SU-DHL-6 (cell line): ENCODE measurements around the gene PDIA5.

Source experiments
- H2AFZ ChIP-seq: fragments of 200-600 bp; sonication (generic); 2 replicates; pipeline ENCODE4 v1.6.1; 2014; ENCODE audit warnings: low read depth, mild to moderate bottlenecking, moderate library complexity, mixed read lengths, antibody characterized with exemption, low read length; ENCODE audit not compliant: severe bottlenecking
- H3F3A ChIP-seq: fragments of 200-600 bp; shearing (Covaris generic); 2 replicates; pipeline ENCODE4 v1.6.0; 2016; ENCODE audit warnings: antibody characterized with exemption, mild to moderate bottlenecking; ENCODE audit not compliant: insufficient read depth
- H3K27ac ChIP-seq: fragments of 200-600 bp; sonication (generic); 2 replicates; pipeline ENCODE4 v1.5.1; 2016; ENCODE audit warnings: low read depth, mild to moderate bottlenecking, low read length, moderate library complexity, mixed read lengths
- H3K27me3 ChIP-seq: fragments of 200-600 bp; sonication (generic), shearing (Covaris generic); 2 replicates; pipeline ENCODE4 v1.6.0; 2014; ENCODE audit warnings: mild to moderate bottlenecking, low read length
- H3K36me3 ChIP-seq: fragments of 200-600 bp; sonication (generic); 2 replicates; pipeline ENCODE4 v1.6.1; 2014; ENCODE audit warnings: mild to moderate bottlenecking, low read length, mixed read lengths
- H3K4me2 ChIP-seq: fragments of 300-600, 200-600 bp; shearing (Covaris generic), sonication (generic); 2 replicates; pipeline ENCODE4 v1.6.0; 2014; ENCODE audit warnings: low read length, low read depth, mild to moderate bottlenecking; ENCODE audit not compliant: poor library complexity, severe bottlenecking
- H3K4me3 ChIP-seq: fragments of 200-600 bp; sonication (generic); 2 replicates; pipeline ENCODE4 v1.5.1; 2014; ENCODE audit warnings: antibody characterized with exemption, low read length, mild to moderate bottlenecking, mixed read lengths; ENCODE audit not compliant: insufficient read depth, poor library complexity, severe bottlenecking
- H3K79me2 ChIP-seq: fragments of 200-600 bp; sonication (generic); 2 replicates; pipeline ENCODE4 v1.6.1; 2014; ENCODE audit warnings: mild to moderate bottlenecking, low read length, moderate library complexity; ENCODE audit not compliant: insufficient read depth
- H3K9ac ChIP-seq: fragments of 200-600 bp; sonication (generic); 2 replicates; pipeline ENCODE4 v1.7.0; 2014; ENCODE audit warnings: mild to moderate bottlenecking, low read length
- H3K9me2 ChIP-seq: fragments of 200-600 bp; sonication (generic); replicated peaks from 2 replicates; pipeline ENCODE4 v1.6.1; 2014; ENCODE audit warnings: low read length; ENCODE audit not compliant: insufficient read depth
- H3K9me3 ChIP-seq: fragments of 200-600 bp; sonication (generic); 2 replicates; pipeline ENCODE4 v1.6.1; 2014; ENCODE audit warnings: low read length, mixed read lengths; ENCODE audit not compliant: insufficient read depth
- H4K20me1 ChIP-seq: fragments of 200-600 bp; sonication (generic); 2 replicates; pipeline ENCODE4 v1.6.1; 2014; ENCODE audit warnings: low read depth, mild to moderate bottlenecking, antibody characterized with exemption, low read length, moderate library complexity, mixed read lengths
- CTCF ChIP-seq: fragments of 200-600 bp; sonication (generic); IDR thresholded peaks from one replicate; pipeline ENCODE4 v1.5.1; 2017; ENCODE audit warnings: antibody characterized with exemption, mild to moderate bottlenecking, low read length, moderate library complexity; ENCODE audit not compliant: insufficient read depth, poor library complexity, severe bottlenecking
- EZH2phosphoT487 ChIP-seq: fragments of 200-600 bp; sonication (generic), shearing (Covaris generic); conservative IDR thresholded peaks from 2 replicates; pipeline ENCODE4 v1.6.1; 2018; ENCODE audit warnings: mild to moderate bottlenecking, antibody characterized with exemption, low read length, moderate library complexity, mixed read lengths

Gene PDIA5

GRCh38 chr3:123158899-123159390 lies 92.1 kb downstream of the PDIA5 start:
- Histone ChIP-seq H3K27ac (no peak overlapping the region), H3K27me3 (no peaks in the 10 kb centered on the region), H3K9me2 (no peaks in the 10 kb centered on the region), H3K9me3 (no peaks in the 10 kb centered on the region), H4K20me1 (no peaks in the 10 kb centered on the region), H2AFZ (no peak overlapping the region), H3K9ac (no peak overlapping the region), H3K36me3 (no peaks in the 10 kb centered on the region), H3K79me2 (no peaks in the 10 kb centered on the region), H3K4me2 (no peak overlapping the region), H3K4me3 (no peak overlapping the region), H3F3A (no peaks in the 10 kb centered on the region)
- TF ChIP-seq CTCF (no peak), EZH2phosphoT487 (no peak)

GRCh38 chr3:123159926-123160635 lies 93.3 kb downstream of the PDIA5 start:
- no peaks in the 10 kb centered on the region for H3K27me3 ChIP-seq
- 0 out of 2 replicates have a peak, but pooled peaks cover 2% of the 10 kb centered on the region for H3K36me3 ChIP-seq
- no peak for TF ChIP-seq CTCF
- TF ChIP-seq EZH2phosphoT487, result no peak
- H3F3A ChIP-seq, result no peaks in the 10 kb centered on the region
- H4K20me1 ChIP-seq, result no peaks in the 10 kb centered on the region
- H3K27ac ChIP-seq, result no peak overlapping the region
- no peak overlapping the region for H2AFZ ChIP-seq
- H3K9me3 ChIP-seq, result no peaks in the 10 kb centered on the region
- H3K4me2 ChIP-seq, result no peak overlapping the region
- H3K9ac ChIP-seq, result no peak overlapping the region
- no peaks in the 10 kb centered on the region for H3K79me2 ChIP-seq
- H3K9me2 ChIP-seq, result no peaks in the 10 kb centered on the region
- H3K4me3 ChIP-seq, result no peak overlapping the region

GRCh38 chr3:123161167-123161566 lies 94.3 kb downstream of the PDIA5 start:
- no peaks in the 10 kb centered on the region for H3K79me2 ChIP-seq
- H3K9me3 ChIP-seq, result no peaks in the 10 kb centered on the region
- H3K9ac ChIP-seq, result no peak overlapping the region
- no peak overlapping the region for H2AFZ ChIP-seq
- no peaks in the 10 kb centered on the region for H3K9me2 ChIP-seq
- no peak overlapping the region for H3K4me3 ChIP-seq
- H3F3A ChIP-seq, result no peaks in the 10 kb centered on the region
- TF ChIP-seq EZH2phosphoT487 (no peak), CTCF (no peak)
- no peak overlapping the region for H3K4me2 ChIP-seq
- H3K27me3 ChIP-seq, result no peaks in the 10 kb centered on the region
- 0 out of 2 replicates have a peak, but pooled peaks cover 3% of the 10 kb centered on the region for H3K36me3 ChIP-seq
- no peak overlapping the region for H3K27ac ChIP-seq
- H4K20me1 ChIP-seq, result no peaks in the 10 kb centered on the region
